SU-DHL-6 (cell line): ENCODE data around the gene NTRK3.

ENCODE experiments used
- H2AFZ ChIP-seq: fragments of 200-600 bp; sonication (generic); 2 replicates; pipeline ENCODE4 v1.6.1; 2014; ENCODE audit warnings: low read depth, mild to moderate bottlenecking, moderate library complexity, mixed read lengths, antibody characterized with exemption, low read length; ENCODE audit not compliant: severe bottlenecking
- H3F3A ChIP-seq: fragments of 200-600 bp; shearing (Covaris generic); 2 replicates; pipeline ENCODE4 v1.6.0; 2016; ENCODE audit warnings: antibody characterized with exemption, mild to moderate bottlenecking; ENCODE audit not compliant: insufficient read depth
- H3K27ac ChIP-seq: fragments of 200-600 bp; sonication (generic); 2 replicates; pipeline ENCODE4 v1.5.1; 2016; ENCODE audit warnings: low read depth, mild to moderate bottlenecking, low read length, moderate library complexity, mixed read lengths
- H3K27me3 ChIP-seq: fragments of 200-600 bp; sonication (generic), shearing (Covaris generic); 2 replicates; pipeline ENCODE4 v1.6.0; 2014; ENCODE audit warnings: mild to moderate bottlenecking, low read length
- H3K36me3 ChIP-seq: fragments of 200-600 bp; sonication (generic); 2 replicates; pipeline ENCODE4 v1.6.1; 2014; ENCODE audit warnings: mild to moderate bottlenecking, low read length, mixed read lengths
- H3K4me2 ChIP-seq: fragments of 300-600, 200-600 bp; shearing (Covaris generic), sonication (generic); 2 replicates; pipeline ENCODE4 v1.6.0; 2014; ENCODE audit warnings: low read length, low read depth, mild to moderate bottlenecking; ENCODE audit not compliant: poor library complexity, severe bottlenecking
- H3K4me3 ChIP-seq: fragments of 200-600 bp; sonication (generic); 2 replicates; pipeline ENCODE4 v1.5.1; 2014; ENCODE audit warnings: antibody characterized with exemption, low read length, mild to moderate bottlenecking, mixed read lengths; ENCODE audit not compliant: insufficient read depth, poor library complexity, severe bottlenecking
- H3K79me2 ChIP-seq: fragments of 200-600 bp; sonication (generic); 2 replicates; pipeline ENCODE4 v1.6.1; 2014; ENCODE audit warnings: mild to moderate bottlenecking, low read length, moderate library complexity; ENCODE audit not compliant: insufficient read depth
- H3K9ac ChIP-seq: fragments of 200-600 bp; sonication (generic); 2 replicates; pipeline ENCODE4 v1.7.0; 2014; ENCODE audit warnings: mild to moderate bottlenecking, low read length
- H3K9me2 ChIP-seq: fragments of 200-600 bp; sonication (generic); replicated peaks from 2 replicates; pipeline ENCODE4 v1.6.1; 2014; ENCODE audit warnings: low read length; ENCODE audit not compliant: insufficient read depth
- H3K9me3 ChIP-seq: fragments of 200-600 bp; sonication (generic); 2 replicates; pipeline ENCODE4 v1.6.1; 2014; ENCODE audit warnings: low read length, mixed read lengths; ENCODE audit not compliant: insufficient read depth
- H4K20me1 ChIP-seq: fragments of 200-600 bp; sonication (generic); 2 replicates; pipeline ENCODE4 v1.6.1; 2014; ENCODE audit warnings: low read depth, mild to moderate bottlenecking, antibody characterized with exemption, low read length, moderate library complexity, mixed read lengths
- CTCF ChIP-seq: fragments of 200-600 bp; sonication (generic); IDR thresholded peaks from one replicate; pipeline ENCODE4 v1.5.1; 2017; ENCODE audit warnings: antibody characterized with exemption, mild to moderate bottlenecking, low read length, moderate library complexity; ENCODE audit not compliant: insufficient read depth, poor library complexity, severe bottlenecking
- EZH2phosphoT487 ChIP-seq: fragments of 200-600 bp; sonication (generic), shearing (Covaris generic); conservative IDR thresholded peaks from 2 replicates; pipeline ENCODE4 v1.6.1; 2018; ENCODE audit warnings: mild to moderate bottlenecking, antibody characterized with exemption, low read length, moderate library complexity, mixed read lengths

Gene NTRK3

GRCh38 chr15:87952736-87953287 lies 303.7 kb downstream of the NTRK3 start:
- no peaks in the 10 kb centered on the region for H3F3A ChIP-seq
- no peak overlapping the region for H2AFZ ChIP-seq
- no peaks in the 10 kb centered on the region for H3K9me3 ChIP-seq
- no peaks in the 10 kb centered on the region for H3K27me3 ChIP-seq
- no peaks in the 10 kb centered on the region for H3K9me2 ChIP-seq
- no peaks in the 10 kb centered on the region for H3K79me2 ChIP-seq
- no peaks in the 10 kb centered on the region for H4K20me1 ChIP-seq
- H3K4me3 ChIP-seq: no peak overlapping the region
- TF ChIP-seq EZH2phosphoT487 (no peak), CTCF (no peak)
- H3K36me3 ChIP-seq: no peaks in the 10 kb centered on the region
- H3K27ac ChIP-seq: no peak overlapping the region
- no peak overlapping the region for H3K9ac ChIP-seq
- H3K4me2 ChIP-seq: no peak overlapping the region

GRCh38 chr15:87949575-87950223 lies 306.8 kb downstream of the NTRK3 start:
- Histone ChIP-seq H3K27ac (no peak overlapping the region), H3K27me3 (no peaks in the 10 kb centered on the region), H3K4me3 (no peak overlapping the region), H3K36me3 (no peaks in the 10 kb centered on the region), H4K20me1 (no peaks in the 10 kb centered on the region), H3F3A (no peaks in the 10 kb centered on the region), H3K9ac (no peak overlapping the region), H2AFZ (no peak overlapping the region), H3K79me2 (no peaks in the 10 kb centered on the region), H3K4me2 (no peak overlapping the region), H3K9me2 (no peaks in the 10 kb centered on the region), H3K9me3 (no peaks in the 10 kb centered on the region)
- TF ChIP-seq EZH2phosphoT487 (no peak), CTCF (no peak)

- no peaks in the 10 kb centered on the region for H3F3A ChIP-seq
- H4K20me1 ChIP-seq: no peaks in the 10 kb centered on the region
- H3K27ac ChIP-seq: no peak overlapping the region
- H3K4me2 ChIP-seq: no peak overlapping the region
- H3K4me3 ChIP-seq: no peak overlapping the region
- no peaks in the 10 kb centered on the region for H3K9me3 ChIP-seq
- no peaks in the 10 kb centered on the region for H3K36me3 ChIP-seq
- H3K27me3 ChIP-seq: no peaks in the 10 kb centered on the region
- H3K9me2 ChIP-seq: no peaks in the 10 kb centered on the region
- no peak overlapping the region for H3K9ac ChIP-seq
- H3K79me2 ChIP-seq: no peaks in the 10 kb centered on the region
- no peak overlapping the region for H2AFZ ChIP-seq
- TF ChIP-seq EZH2phosphoT487: no peak
- TF ChIP-seq CTCF: no peak
Measured at GRCh38 chr15:87949151-87949574, 307.4 kb downstream of the NTRK3 start.
